GM19455 (cell line): ENCODE measurements around the gene VIPAS39.
"Not testable (repeated sequence)": the region's sequence is repeated elsewhere in the genome, so short reads cannot be mapped to it uniquely, and the experiment has no call there.

Experiments used
- ATAC-seq: cut with Tn5 transposase; IDR thresholded peaks from one replicate; pipeline ENCODE4 v1.9.1; 2021; ENCODE audit not compliant: unreplicated experiment

VIPAS39 gene

DNA sequence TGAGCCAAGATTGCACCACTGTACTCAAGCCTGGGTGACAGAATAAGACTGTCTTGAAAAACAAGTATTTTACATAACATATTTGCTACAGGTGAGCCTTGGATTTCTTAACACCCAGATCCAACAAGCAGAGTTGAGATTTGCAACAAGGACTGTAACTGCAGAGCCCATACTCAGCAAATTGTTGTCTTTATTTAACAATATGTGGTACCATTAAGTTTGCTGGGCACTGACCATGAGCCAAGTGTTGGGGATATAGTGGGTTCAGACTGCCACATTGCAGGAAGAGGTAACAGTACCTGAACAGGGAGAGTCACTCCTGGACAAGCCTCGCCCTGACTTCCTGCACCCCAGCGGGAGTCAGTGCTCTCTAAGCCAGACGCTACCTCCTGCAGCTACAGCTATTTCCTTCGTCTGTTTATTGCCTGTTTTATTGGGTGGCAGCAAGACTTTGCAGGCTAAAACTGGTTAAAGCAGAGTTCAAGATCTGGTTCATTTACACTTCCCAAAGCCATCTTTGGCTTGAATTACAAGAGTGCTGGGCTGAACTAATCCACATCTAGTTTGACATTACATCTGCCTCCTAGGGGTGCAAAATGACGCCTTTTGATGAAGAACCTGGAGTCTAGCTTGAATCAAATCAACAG lies 12.9 kb upstream of the VIPAS39 start:
- ATAC-seq: no peak

DNA sequence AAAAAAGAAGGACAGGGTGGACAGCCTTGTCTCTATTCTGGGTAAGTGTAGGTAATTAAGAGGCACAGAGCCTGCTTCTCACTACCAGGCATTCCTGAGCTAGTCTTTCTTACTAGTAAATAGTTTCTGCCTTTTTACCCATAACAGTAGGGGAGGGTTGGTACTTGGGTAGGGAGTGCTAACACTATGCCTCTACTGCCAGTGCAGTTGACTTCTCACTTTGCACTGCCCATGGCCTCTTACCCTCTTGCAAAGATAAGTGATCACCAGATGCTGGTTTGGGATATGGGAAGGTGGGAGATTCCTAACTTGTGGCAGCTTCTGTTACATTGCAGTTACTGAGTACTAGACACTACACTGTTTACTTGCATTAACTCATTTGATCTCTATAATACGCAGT lies 12.1 kb upstream of the VIPAS39 start:
- ATAC-seq: no peak

DNA sequence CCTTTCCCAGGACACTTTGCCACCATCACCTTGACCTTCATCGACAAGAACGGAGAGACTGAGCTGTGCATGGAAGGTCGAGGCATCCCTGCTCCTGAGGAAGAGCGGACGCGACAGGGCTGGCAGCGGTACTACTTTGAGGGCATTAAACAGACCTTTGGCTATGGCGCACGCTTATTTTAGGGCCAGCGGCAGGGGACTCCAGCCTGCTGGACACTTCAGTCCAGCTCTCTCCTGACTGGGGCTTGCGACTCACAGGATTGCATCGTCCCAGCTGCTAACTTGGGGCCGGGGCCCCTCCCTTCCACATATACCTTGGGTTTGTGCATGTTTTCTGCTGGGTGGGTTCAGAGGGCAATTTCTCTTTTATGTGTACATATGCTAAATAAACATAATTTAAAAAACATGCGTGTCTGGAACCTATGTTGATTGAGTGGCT lies 11.7 kb upstream of the VIPAS39 start:
- ATAC-seq: no peak

DNA sequence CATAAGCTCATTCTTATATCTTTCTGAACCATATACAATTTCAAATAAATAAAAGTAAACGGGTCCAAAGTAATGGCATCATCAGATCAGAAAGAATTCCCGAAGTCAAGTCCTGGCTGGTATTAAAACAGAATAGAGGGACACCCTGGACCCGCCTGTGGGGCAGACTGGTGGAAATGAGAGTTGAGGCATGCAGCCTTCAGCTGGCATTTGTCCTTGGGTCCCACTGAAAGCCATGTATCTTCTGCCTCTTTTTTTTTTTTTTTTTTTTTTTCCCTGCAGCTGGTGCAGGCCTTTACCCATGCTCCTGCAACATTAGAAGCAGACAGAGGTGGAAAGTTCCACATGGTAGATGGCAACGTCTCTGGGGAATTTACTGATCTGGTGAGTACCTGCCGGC lies 10.4 kb upstream of the VIPAS39 start:
- ATAC-seq: no peak

DNA sequence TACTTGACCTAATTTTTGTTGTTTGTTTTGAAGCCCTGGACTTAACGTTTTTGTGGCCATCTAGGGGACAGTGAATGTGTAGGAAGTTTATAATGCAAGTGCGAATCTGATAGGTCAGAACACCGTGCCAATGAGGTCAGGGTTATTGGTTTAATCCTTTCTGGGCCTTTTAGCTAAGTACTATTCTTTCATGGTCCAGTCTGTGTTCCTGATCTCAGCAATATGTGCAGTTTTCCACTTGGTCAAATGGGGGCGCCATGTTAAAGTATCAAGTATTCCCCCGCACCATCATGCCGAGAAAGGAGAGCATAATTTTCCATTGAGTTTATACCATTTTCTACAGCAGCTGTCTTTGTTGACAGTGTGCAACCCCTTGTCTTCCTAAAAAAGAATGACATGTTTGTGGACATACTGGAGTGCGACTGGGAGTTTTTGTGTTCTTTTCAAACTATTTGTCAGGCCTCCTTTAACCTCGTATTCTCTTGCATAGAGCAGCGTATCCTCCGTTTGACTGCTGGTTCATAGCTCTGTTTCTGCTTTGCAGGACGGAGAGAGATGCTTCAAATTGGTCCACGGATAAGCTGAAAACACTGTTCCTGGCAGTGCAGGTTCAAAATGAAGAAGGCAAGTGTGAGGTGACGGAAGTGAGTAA lies 1.8 kb upstream of the VIPAS39 start:
- ATAC-seq: no peak

DNA sequence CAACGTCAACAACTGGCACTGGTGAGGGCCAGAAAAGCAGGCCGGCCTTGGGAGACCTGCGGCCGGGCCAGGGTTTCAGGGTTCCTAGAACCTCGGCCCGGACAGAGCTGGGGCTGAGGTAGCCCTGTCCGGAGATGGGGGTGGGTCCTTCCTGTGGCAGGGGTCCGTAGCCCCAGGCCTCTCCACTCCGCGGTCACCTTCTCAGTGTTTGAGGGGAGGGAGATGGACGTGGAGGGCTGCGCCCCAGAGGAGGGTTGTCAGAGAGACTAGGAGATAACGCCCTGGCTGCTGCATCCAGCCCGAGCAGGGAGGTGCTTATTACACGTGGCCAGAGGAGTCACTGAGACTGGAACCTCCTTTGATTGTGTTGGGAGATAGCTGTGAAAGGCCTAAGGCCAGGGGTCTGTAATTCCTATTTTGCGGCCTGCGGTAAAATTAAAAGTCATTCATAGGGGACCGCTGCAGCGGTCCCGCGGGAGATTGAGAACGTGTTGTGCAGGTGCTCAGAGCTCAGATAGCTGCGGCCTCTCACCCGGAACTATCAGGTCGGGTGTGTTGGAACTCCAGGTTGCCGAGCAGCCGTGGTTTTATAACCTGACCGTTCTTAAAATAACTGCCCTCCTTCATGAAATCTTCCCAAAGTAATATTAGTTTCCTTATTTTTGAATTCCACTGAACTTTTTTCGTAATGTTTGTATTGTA lies 999 bp upstream of the VIPAS39 start:
- ATAC-seq: peak; percentile 22

DNA sequence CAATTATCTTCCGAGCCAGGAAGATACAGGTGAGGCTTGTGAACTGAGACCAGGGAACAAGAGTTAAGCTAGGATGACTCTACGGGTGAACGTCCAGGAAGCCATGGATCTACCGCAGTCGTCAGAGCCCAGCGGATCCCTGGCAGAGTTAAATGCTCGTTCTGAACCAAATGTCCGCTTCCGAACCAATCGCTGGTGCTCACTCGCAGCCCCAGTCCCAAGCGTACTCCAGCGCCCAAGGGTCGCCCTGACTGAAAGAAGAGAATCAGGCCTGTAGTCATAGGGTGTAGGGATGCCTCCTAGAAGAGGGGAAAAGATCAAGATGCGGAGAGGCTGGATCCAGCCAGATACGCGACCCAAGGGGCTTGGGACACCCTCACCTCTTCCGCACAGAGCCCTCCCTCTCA lies 283 bp downstream of the VIPAS39 start:
- ATAC-seq: peak; percentile 22

DNA sequence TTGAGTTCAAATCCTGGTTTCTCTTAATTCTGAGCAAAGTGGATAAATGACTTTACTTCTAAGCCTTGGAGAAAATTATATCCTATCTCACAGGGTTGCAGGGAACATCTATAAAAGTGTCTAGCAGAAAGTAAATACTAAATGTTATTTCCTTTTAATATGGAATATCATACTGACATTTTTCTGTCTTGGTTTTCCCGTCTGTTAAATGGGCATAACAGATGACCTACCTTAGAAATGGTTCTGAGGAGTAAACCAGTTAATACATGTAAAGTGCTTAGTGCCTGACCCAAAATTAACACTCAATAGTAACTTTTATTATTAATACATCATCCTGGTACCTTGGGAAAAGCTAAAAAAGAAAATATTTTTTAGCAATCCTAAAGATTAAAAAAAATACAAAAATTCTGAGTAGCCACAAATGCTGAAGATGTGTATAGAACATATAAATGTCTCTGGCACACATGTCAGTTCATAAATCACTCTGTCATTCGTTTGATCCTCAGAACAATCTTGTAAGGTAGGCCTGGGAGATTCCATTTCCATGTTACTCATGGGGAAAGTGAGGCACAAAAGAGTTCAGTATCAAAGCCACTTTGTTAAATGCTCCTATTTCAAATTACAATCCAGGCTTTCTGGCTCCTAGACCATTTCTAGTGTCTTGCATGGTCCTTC lies 1.3 kb downstream of the VIPAS39 start:
- ATAC-seq: no peak

DNA sequence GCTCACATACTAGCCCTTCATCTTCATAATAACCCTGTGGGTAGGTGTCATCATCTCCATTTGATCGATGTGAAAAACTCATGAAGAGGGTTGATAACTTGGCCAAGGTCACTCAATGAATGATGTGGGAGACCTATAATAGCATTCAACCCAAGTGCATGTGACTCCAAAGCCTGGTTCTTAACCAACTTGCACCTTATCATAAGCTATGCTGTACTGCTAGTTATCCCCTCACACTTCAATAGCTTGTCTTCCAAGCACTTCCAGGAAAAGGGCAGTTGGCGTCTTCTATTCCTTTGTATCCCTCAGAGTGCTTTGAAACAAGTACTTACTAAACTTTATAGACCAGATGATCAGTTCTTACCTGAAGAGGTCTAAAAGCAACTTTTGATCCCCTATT lies 15.2 kb downstream of the VIPAS39 start:
- no peak for ATAC-seq

DNA sequence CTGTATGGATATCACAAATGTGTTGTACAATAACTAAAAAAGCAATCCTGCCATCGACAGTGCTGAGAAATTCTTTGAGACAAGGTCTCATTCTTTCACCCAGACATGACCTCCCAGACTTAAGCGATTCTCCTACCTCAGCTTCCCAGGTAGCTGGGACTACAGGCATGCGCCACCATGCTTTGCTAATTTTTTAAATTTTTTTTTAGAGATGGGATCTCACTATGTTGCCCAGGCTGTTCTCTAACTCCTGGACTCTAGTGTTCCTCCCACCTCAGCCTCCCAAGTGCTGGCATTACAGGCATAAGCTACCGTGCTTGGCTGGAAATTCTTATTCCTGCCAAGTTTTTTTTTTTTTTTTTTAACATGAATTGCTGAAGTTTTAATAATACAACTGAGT lies 17.5 kb downstream of the VIPAS39 start:
- no peak for ATAC-seq

DNA sequence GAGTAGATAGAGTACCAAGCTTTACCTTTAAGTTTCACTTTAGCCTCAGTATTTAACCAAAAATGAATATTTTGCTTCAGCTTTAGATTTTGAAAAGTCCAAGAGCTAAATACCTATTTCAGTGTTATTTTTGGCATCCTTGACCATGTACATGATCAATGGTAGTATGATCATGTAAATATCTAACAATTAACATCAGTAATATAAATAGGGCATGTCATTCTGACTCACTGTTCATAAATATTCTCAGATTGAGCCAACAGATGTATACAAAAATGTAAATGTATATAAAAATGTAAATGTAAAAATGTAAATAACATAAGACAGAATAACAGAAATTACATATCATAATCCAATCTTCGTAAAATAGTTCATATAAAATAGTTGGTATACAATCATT lies 18.8 kb downstream of the VIPAS39 start:
- ATAC-seq: no peak

DNA sequence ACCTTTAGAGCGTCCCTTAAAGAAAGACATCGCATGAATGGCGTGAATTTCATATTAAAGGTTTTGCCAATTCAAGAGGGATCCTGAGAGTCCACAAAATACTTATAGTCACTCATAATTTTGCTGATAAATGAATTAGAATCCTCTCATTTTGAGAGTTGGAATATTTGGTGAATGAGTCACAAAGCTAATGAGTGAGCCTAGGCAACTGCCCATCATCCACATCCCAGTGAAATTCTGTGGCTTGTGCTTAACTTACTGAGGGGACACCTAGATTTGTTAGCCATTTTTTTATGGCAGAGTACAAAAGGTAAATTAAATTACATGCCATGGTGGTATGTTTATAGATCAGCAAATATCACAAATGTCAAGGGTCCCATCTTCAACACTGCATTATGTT lies 21.4 kb downstream of the VIPAS39 start:
- ATAC-seq: no peak

DNA sequence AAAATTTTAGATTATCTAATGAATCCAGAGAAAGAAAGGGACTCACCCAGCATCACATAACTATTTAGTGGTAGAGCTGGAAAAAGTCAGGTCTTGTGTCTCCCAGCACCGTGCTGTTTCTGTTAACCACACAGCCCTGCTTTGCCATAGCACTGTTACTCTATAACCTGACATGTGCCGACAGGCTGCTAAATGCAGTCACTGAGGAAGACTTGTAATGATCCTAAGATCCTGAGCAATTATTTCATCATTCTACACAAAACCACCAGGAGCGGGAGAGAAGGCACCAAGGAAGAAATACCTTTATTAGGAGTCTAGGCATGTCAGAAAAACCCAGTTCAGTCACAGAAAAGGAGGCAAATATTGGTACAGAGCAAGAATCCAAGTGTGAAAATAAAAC lies 31.0 kb downstream of the VIPAS39 start:
- no peak for ATAC-seq

DNA sequence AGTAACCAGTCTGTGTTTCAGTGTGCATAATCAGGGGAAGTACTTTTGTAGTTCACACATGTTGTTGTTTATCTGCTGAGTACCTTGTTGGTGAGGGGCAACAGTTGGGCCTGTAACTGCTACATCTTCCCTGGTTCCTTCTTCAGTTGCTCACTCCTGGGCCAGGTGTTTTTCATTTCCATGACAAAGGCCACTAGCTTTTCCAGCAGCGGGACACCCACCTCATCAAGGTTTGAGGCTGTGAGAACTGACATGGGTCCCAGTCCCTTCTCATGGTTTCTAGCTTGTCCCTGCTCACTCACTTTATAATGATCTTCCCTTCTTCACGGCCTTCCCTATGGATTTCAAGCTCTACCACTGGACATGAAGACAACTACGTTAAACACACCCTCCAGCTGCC lies 32.5 kb downstream of the VIPAS39 start:
- ATAC-seq: no peak

DNA sequence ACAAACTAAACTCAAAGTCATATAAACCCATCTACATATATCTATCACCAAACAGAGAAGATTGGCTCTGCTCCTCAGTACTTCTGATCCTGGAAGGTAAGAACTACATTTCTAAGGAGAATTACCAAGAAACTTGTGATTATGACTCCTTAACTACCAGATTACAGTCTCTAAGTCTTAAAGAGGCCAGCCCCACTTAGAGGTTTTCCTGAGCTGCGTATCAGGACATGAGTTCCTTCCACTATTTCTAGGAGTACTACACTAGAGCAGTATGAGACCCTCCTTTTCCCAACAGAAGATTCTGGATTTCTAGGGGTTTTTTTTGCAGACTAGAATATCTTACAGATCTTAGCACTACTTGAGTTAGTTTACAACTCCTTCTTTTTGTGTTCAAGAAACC lies 34.0 kb downstream of the VIPAS39 start, which contains the start of gene NOXRED1:
Gene NOXRED1 (minus strand): TSS at position 101 of the 400 bp plus-strand sequence. CDS start 634 bp downstream, outside the sequence.
- no peak for ATAC-seq

DNA sequence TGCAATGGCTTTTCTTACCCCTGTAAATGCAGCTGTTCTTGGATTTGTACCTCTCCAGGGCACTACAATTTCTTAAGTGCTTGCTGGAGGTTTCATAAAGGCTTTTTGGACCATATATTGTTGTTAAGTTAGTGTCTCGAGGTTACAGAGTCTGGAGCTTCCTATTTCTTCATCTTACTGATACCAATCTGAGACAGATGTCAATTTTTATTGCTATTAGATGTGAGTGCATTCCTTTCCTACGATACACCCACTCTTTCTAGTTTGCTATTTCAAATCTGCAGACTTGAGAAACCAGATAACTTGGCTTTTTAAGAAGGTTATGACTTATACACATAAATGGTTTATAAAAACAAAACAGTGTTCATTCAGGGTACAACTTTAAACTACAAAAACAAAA lies 36.2 kb downstream of the VIPAS39 start:
- ATAC-seq: no peak

DNA sequence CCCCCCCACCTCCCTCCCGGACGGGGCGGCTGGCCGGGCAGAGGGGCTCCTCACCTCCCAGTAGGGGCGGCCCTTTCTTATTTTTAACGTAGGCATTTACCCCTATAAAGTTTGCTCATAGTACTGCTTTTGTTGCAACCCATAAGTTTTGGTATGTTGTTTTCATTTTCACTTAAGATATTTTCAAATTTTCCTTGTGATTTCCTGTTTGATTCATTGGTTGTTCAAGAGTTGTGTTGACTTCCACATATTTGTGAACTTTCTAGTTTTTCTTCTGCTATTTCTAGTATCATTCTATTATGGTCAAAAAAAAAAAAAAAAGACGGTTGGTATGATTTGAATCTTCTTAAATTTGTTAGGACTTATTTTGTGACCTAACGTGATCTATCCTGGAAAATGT lies 40.6 kb downstream of the VIPAS39 start:
- no peak for ATAC-seq

DNA sequence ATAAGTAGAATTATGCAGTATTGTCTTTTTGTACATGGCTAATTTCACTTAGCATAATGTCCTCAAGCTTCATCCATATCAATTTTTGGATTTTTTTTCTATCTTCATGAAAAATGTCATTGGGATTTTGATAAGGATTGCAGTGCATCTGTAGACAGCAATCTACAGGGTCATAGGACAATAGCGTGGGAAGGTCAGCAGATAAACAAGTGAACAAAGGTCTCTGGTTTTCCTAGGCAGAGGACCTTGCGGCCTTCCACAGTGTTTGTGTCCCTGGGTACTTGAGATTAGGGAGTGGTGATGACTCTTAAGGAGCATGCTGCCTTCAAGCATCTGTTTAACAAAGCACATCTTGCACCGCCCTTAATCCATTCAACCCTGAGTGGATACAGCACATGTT lies 41.3 kb downstream of the VIPAS39 start:
- not testable (repeated sequence) for ATAC-seq

DNA sequence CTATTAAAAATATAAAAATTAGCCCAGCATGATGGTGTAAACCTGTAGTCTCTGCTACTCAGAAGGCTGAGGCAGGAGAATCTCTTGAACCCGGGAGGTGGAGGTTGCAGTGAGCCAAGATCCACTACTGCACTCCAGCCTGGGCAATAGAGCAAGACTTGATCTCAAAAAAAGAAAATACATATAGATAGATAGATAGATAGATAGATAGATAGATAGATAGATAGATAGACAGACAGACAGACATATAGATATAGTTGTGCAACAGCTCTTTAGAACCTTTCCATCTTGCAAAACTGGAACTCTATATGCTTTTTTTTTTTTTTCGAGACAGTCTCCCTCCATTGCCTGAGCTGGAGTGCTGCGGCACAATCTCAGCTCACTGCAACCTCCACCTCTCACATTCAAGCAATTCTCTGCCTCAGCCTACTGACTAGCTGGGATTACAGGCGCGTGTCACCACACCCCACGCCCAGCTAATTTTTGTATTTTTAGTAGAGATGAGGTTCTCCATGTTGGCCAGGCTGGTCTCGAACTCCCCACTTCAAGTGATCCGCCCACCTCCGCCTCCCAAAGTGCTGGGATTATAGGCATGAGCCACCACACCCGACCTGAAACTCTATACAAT lies 41.9 kb downstream of the VIPAS39 start:
- ATAC-seq: not testable (repeated sequence)

DNA sequence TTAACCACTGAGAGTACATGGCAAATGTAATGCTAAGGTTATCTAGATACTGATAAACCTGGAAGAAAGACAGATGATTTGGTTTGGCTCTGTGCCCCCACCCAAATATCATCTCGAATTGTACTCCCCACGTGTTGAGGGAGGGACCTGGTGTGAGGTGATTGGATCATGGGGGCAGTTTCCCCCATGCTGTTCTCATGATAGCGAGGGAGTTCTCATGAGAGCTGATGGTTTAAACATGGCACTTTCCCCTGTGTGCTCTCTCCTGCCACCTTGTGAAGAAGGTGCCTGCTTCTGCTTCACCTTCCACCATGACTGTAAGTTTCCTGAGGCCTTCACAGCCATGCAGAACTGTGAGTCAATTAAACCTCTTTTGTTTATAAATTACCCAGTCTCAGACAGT lies 48.3 kb downstream of the VIPAS39 start:
- no peak for ATAC-seq

DNA sequence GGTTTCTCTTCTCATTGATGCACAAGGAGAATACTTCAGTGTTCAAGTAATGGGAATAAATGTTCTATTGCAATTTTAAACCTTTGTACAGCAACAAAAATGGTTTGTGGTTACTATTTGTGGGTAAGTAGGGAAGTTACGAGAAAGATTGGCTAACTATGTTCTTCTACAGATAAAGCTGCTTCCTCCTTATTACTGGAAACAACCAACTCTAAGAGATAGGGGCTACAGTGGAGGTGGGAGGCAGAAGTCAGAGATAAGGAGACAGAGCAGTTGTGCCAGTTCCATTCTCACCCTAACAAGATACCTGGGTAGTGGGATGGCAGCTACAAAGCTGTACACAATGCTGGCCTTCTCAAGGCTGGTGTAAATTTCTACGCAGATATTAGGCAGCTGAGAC lies 50.2 kb downstream of the VIPAS39 start:
- ATAC-seq: no peak
